Endothelial cell of umbilical vein (primary cell): Measurements from ENCODE around the gene TUBG1. TPM values are rescaled to one million over a fixed set of nuclear protein-coding genes. Genes with fewer than 3 reads are reported as not detected.

ENCODE experiments used
- BruUV-seq: library from RNA; stranded (reverse); fragments of 400-500 nt; replicated peaks from 2 replicates; lab custom pipeline; 2021; lab: Mats Ljungman, UMichigan
- CTCF ChIA-PET: fragments of 300-600, 350-600 bp; sonication (Branson Sonifier 250); formaldehyde crosslinking; loops from one replicate; lab custom pipeline; 2021; ENCODE audit warnings: antibody characterized with exemption, inconsistent platforms; lab: Charles Lee
- POLR2A ChIA-PET: fragments of 300-600, 350-600 bp; sonication (Branson Sonifier 250); formaldehyde crosslinking; loops from one replicate; lab custom pipeline; 2021; ENCODE audit warnings: antibody characterized with exemption, inconsistent platforms; lab: Charles Lee
- DNase-seq: peaks from one replicate; pipeline ENCODE4 v3.0.0-alpha.2; 2011; ENCODE audit warnings: low read depth, low spot score
- FAIRE-seq: peaks from 2 replicates; lab custom pipeline; 2011; peaks lifted over from hg19 to GRCh38; lab: Jason Lieb, UNC
- H2AFZ ChIP-seq: 2 replicates; pipeline ENCODE4 v1.6.0; 2012; ENCODE audit warnings: low read depth, low read length, control low read depth, inconsistent platforms
- H3K27ac ChIP-seq: 2 replicates; pipeline ENCODE4 v1.5.1; 2011; ENCODE audit warnings: low read depth, mild to moderate bottlenecking, control low read depth, low read length, moderate library complexity; ENCODE audit not compliant: insufficient read depth
- H3K27me3 ChIP-seq, 2 experiments: 2 replicates each; pipeline versions ENCODE4 v1.6.0 to v1.6.1; 2011; ENCODE audit warnings: low read length in 2 of 2, mixed read lengths in 1 of 2; ENCODE audit not compliant: control insufficient read depth in 2 of 2, insufficient read depth in 2 of 2
- H3K36me3 ChIP-seq, 2 experiments: 2 replicates in 1 of 2; 3 replicates in 1 of 2; pipeline ENCODE4 v1.5.1; 2011; ENCODE audit warnings: low read length in 2 of 2, mild to moderate bottlenecking in 1 of 2, moderate library complexity in 1 of 2; ENCODE audit not compliant: control insufficient read depth in 2 of 2, insufficient read depth in 2 of 2; ENCODE audit errors: extremely low read depth in 1 of 2
- H3K4me1 ChIP-seq: 3 replicates; pipeline ENCODE4 v1.5.1; 2011; ENCODE audit warnings: mild to moderate bottlenecking, low read length; ENCODE audit not compliant: control insufficient read depth, insufficient read depth; ENCODE audit errors: extremely low read depth
- H3K4me2 ChIP-seq: 2 replicates; pipeline ENCODE4 v1.6.1; 2011; ENCODE audit warnings: low read length, control low read depth, mixed read lengths; ENCODE audit not compliant: insufficient read depth
- H3K4me3 ChIP-seq, 3 experiments: fragments of 200-600 bp in 1 of 3; sonication (generic), shearing (Covaris generic) in 1 of 3; replicated peaks in 1 of 3; 2 replicates each; pipeline ENCODE4 v1.5.1; 2011 to 2016; ENCODE audit warnings: control low read depth in 3 of 3, low read length in 3 of 3, mild to moderate bottlenecking in 2 of 3, inconsistent platforms in 1 of 3, low read depth in 1 of 3, moderate library complexity in 1 of 3; ENCODE audit not compliant: insufficient read depth in 1 of 3
- H3K79me2 ChIP-seq: 2 replicates; pipeline ENCODE4 v1.6.0; 2012; ENCODE audit warnings: low read length, inconsistent platforms; ENCODE audit not compliant: control insufficient read depth, insufficient read depth
- H3K9ac ChIP-seq: replicated peaks from 2 replicates; pipeline ENCODE3; 2011; ENCODE audit warnings: low read length, control low read depth; ENCODE audit not compliant: insufficient read depth; ENCODE audit errors: extremely low read depth
- H3K9me1 ChIP-seq: replicated peaks from 3 replicates; pipeline ENCODE4 v1.6.0; 2011; ENCODE audit warnings: mild to moderate bottlenecking, low read length; ENCODE audit not compliant: control insufficient read depth, insufficient read depth; ENCODE audit errors: extremely low read depth
- H3K9me3 ChIP-seq: replicated peaks from 2 replicates; pipeline ENCODE4 v1.5.1; 2012; ENCODE audit warnings: low read length, inconsistent platforms; ENCODE audit not compliant: control insufficient read depth, insufficient read depth
- H4K20me1 ChIP-seq: replicated peaks from 2 replicates; pipeline ENCODE3; 2011; ENCODE audit warnings: mild to moderate bottlenecking, low read length; ENCODE audit not compliant: control insufficient read depth, insufficient read depth; ENCODE audit errors: extremely low read depth
- EZH2 ChIP-seq: IDR thresholded peaks from 2 replicates; pipeline ENCODE4 v1.6.1; 2012; ENCODE audit warnings: borderline replicate concordance, low read depth, mild to moderate bottlenecking, moderate library complexity, low read length, inconsistent platforms; ENCODE audit not compliant: severe bottlenecking
- FOS ChIP-seq: IDR thresholded peaks from 2 replicates; pipeline ENCODE4 v1.6.1; 2011; ENCODE audit warnings: mild to moderate bottlenecking, low read length, moderate library complexity, borderline replicate concordance; ENCODE audit not compliant: insufficient read depth
- GATA2 ChIP-seq: IDR thresholded peaks from 2 replicates; pipeline ENCODE4 v1.7.0; 2011; ENCODE audit warnings: low read depth, mild to moderate bottlenecking, moderate library complexity, mixed read lengths, low read length; ENCODE audit not compliant: insufficient read length, insufficient read depth
- JUN ChIP-seq: IDR thresholded peaks from 2 replicates; pipeline ENCODE4 v1.6.1; 2011; ENCODE audit warnings: borderline replicate concordance, low read depth; ENCODE audit not compliant: insufficient read length, insufficient read depth
- MAX ChIP-seq: IDR thresholded peaks from 2 replicates; pipeline ENCODE4 v1.6.1; 2011; ENCODE audit not compliant: insufficient read depth, insufficient read length
- MYC ChIP-seq: IDR thresholded peaks from one replicate; pipeline ENCODE4 v1.6.1; 2011; ENCODE audit warnings: mild to moderate bottlenecking, low read depth, low read length
- POLR2A ChIP-seq: IDR thresholded peaks from 2 replicates; pipeline ENCODE4 v1.6.1; 2012; ENCODE audit warnings: low read depth, mild to moderate bottlenecking, control low read depth, low read length
- POLR2AphosphoS5 ChIP-seq: IDR thresholded peaks from 2 replicates; pipeline ENCODE4 v1.6.1; 2012; ENCODE audit warnings: low read depth, mild to moderate bottlenecking, control low read depth, low read length, moderate library complexity; ENCODE audit not compliant: insufficient read depth
- dilution Hi-C: fragments of 300-500 bp; cut with MboI; formaldehyde crosslinking; loops from one replicate; pipeline ENCODE4 v1.15.0; 2019; ENCODE audit warnings: low sequenced_read_pairs; ENCODE audit not compliant: extremely low pct_ligation_motif_present
- intact Hi-C: fragments of 100-400 bp; cut with micrococcal nuclease; formaldehyde crosslinking; loops from one replicate; pipeline ENCODE4 v1.10.0; 2022
- polyA plus RNA-seq, 4 experiments: library from polyadenylated mRNA; depleted of rRNA in 3 of 4; stranded (reverse) in 3 of 4; unstranded in 1 of 4; fragments of >200 nt; gene quantifications; 2 replicates each; pipeline versions ENCODE4 v1.2.1 to v1.2.3, GENCODE V29; 2011 to 2012; ENCODE audit warnings: missing spikeins in 1 of 4
- total RNA-seq: library from RNA; stranded (reverse); gene quantifications from 2 replicates; pipeline ENCODE4 v1.2.3, GENCODE V29; 2021
- TF ChIP-seq, protein P1 (sequence below), 2 donors: IDR thresholded peaks; 1 replicate in 1 of 2; 2 replicates in 1 of 2; pipeline ENCODE4 v1.5.1; 2011; ENCODE audit warnings: low read length in 2 of 2, mild to moderate bottlenecking in 2 of 2, moderate library complexity in 2 of 2, control low read depth in 1 of 2, inconsistent platforms in 1 of 2, low read depth in 1 of 2; ENCODE audit not compliant: insufficient read depth in 1 of 2; ENCODE audit errors: extremely low read depth in 1 of 2

TUBG1 gene
- total and polyA plus RNA-seq, 2 donors (not counting 3 experiments of a cell fraction or from before 2014, with no cell fraction given): 102 to 132 TPM

DNA sequence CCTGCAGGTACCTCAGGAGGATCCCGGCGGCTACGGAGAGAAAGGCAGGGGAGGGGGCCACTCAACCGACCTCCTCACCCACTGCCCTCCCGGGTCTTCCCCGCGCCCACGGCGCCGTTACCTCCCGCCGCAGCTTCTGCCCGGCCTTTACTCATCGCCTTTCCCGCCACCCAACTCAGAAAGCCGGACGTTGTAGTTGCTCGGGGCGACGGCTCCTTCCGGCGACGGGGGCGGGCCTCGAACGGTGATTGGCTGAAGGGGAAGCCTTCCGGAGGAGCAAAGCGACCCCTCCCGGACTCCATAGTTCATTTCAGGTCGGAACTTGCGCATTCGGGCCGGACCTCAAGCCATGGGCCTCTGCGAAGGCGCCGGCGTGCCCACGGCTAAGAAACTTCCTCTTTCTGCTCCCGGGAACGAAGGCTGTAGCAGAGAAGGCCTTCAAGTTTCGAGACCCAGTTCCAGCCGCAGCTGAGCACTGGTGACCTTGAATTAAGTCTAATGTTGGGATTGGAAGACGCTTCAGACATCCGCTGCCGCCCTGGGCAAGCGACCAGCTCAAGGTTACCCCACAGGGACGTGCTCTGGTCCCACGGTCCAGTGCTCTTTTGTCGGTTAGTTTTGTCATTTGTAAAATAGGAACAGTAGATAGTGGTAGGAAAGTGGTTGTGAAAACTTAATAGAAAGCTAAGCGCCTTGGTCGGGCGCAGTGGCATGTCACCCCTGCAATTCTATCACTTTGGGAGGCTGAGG, 31.8 kb upstream of the TUBG1 start, which contains the start of gene PSMC3IP:
TSS of gene PSMC3IP (minus strand) at position 198 of the 750 bp plus-strand sequence. CDS start at position 155, 43 bp downstream.
- Histone ChIP-seq H3K9me1 (no peaks in the 10 kb centered on the region), H3K4me1 (peaks cover 18% of the 10 kb centered on the region), H3K27ac (peak within 1 kb of the TSS; percentile 50), H3K4me2 (peak within 1 kb of the TSS; percentile 92), H3K27me3 (no peaks in the 10 kb centered on the region), H3K9me3 (no peaks in the 10 kb centered on the region), H4K20me1 (no peaks in the 10 kb centered on the region), H3K9ac (peak within 1 kb of the TSS; percentile 76), H3K36me3 (peaks cover 10 to 34% of the 10 kb centered on the region in 2 experiments), H3K4me3 (peak within 1 kb of the TSS; percentile 53 to 80 (median 76)), H2AFZ (peak within 1 kb of the TSS; percentile 60), H3K79me2 (peaks cover 17% of the 10 kb centered on the region)
- TSS peak; percentile 80 for BruUV-seq
- intact Hi-C loops (loop anchor here (1.0 to 5.0 kb wide), 6 partner anchors 10 to 360 kb away; partner anchors contain the start of genes BECN1, MLX, RETREG3 and TUBG1), dilution Hi-C loops (no loop called here)
- FAIRE-seq: peak; percentile 98
- no peak for TF ChIP-seq EZH2
- peak; percentile 83 for TF ChIP-seq POLR2AphosphoS5
- no peak for TF ChIP-seq MAX
- peak; percentile 69 for TF ChIP-seq POLR2A
- no peak for TF ChIP-seq MYC
- no peak for TF ChIP-seq GATA2
- no peak for TF ChIP-seq JUN
- TF ChIP-seq, protein P1, sequence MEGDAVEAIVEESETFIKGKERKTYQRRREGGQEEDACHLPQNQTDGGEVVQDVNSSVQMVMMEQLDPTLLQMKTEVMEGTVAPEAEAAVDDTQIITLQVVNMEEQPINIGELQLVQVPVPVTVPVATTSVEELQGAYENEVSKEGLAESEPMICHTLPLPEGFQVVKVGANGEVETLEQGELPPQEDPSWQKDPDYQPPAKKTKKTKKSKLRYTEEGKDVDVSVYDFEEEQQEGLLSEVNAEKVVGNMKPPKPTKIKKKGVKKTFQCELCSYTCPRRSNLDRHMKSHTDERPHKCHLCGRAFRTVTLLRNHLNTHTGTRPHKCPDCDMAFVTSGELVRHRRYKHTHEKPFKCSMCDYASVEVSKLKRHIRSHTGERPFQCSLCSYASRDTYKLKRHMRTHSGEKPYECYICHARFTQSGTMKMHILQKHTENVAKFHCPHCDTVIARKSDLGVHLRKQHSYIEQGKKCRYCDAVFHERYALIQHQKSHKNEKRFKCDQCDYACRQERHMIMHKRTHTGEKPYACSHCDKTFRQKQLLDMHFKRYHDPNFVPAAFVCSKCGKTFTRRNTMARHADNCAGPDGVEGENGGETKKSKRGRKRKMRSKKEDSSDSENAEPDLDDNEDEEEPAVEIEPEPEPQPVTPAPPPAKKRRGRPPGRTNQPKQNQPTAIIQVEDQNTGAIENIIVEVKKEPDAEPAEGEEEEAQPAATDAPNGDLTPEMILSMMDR (IDR thresholded peaks at IDR 0.05; ENCODE audit: extremely low read depth in 1 of 2, insufficient read depth in 1 of 2, low read depth in 1 of 2, low read length in 2 of 2): peak; percentile 55 to 64
- TF ChIP-seq FOS: no peak
- DNase-seq: peak; percentile 96
- ChIA-PET POLR2A (interaction anchor here (0.5 to 1.3 kb wide), 4 partner anchors 29 to 391 kb away, joined by 3 to 10 read pairs (median 7); partner anchors contain the start of gene PLEKHH3), CTCF (interaction anchor here (0.6 to 7.0 kb wide), 63 partner anchors 10 to 420 kb away, joined by 3 to 235 read pairs (median 5); partner anchors contain the start of genes BECN1, CCR10, CNTD1 and CNTNAP1)
